ENCODE data around the gene KANK3. TPM values are rescaled to one million over a fixed set of nuclear protein-coding genes. Genes with fewer than 3 reads are reported as not detected.

The KANK3 gene
- polyA plus RNA-seq, 3 donors = 0.15 TPM; not detected in 2

DNA sequence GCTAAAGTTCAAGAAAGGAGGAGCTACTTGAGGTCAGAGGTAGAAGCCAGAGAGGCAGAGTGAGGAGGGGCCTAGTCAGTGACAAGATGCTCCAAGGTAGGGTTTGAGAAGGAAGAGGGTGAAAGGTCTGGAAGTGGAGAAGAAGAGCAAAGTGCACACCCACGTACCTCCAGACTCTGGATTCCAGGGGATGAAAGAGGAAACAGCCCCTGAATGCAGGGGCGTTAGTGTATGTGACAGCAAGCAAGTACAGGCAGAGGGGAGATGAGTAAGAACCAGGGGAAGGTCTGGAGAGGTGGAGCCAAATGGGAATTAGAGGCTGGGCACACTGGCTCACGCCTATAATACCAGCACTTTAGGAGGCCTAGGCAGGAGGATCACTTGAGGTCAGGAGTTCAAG lies 13.1 kb downstream of the KANK3 start:
- peaks cover 12 to 20% of the 10 kb centered on the region in 2 donors for H3K27me3 ChIP-seq (ENCODE audit: control insufficient read depth in 2 of 2, insufficient read depth in 2 of 2, low read length in 2 of 2)
- Mint-ChIP-seq H3K36me3 (no peaks in the 10 kb centered on the region), H3K4me3 (no peak overlapping the region), H3K27ac (no peak overlapping the region), H3K9me3 (peaks cover 0 to 19% (median 10%) of the 10 kb centered on the region in 7 donors), H3K4me1 (no peaks in the 10 kb centered on the region), H3K27me3 (ENCODE audit: low read depth in 3 of 3) (peaks cover 46 to 57% (median 48%) of the 10 kb centered on the region in 3 donors)
- 56% methylated on average over 2 of the region's 3 CpGs for WGBS (ENCODE audit: insufficient coverage)
- intact Hi-C loops (cut with micrococcal nuclease) = no loop called here
- peaks cover 3 to 4% of the 10 kb centered on the region in 2 donors for H3K9me3 ChIP-seq (replicated peaks in 1 of 2; ENCODE audit: control insufficient read depth in 1 of 2, insufficient read depth in 1 of 2, low read length in 2 of 2)
- TF ChIP-seq, protein P1, sequence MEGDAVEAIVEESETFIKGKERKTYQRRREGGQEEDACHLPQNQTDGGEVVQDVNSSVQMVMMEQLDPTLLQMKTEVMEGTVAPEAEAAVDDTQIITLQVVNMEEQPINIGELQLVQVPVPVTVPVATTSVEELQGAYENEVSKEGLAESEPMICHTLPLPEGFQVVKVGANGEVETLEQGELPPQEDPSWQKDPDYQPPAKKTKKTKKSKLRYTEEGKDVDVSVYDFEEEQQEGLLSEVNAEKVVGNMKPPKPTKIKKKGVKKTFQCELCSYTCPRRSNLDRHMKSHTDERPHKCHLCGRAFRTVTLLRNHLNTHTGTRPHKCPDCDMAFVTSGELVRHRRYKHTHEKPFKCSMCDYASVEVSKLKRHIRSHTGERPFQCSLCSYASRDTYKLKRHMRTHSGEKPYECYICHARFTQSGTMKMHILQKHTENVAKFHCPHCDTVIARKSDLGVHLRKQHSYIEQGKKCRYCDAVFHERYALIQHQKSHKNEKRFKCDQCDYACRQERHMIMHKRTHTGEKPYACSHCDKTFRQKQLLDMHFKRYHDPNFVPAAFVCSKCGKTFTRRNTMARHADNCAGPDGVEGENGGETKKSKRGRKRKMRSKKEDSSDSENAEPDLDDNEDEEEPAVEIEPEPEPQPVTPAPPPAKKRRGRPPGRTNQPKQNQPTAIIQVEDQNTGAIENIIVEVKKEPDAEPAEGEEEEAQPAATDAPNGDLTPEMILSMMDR (IDR thresholded peaks at IDR 0.05) = no peak
- H3K4me2 ChIP-seq (replicated peaks; ENCODE audit: extremely low read depth, low read length, poor library complexity, severe bottlenecking) = no peak overlapping the region
- no peak overlapping the region for H3K27ac ChIP-seq (ENCODE audit: low read depth in 1 of 2, low read length in 2 of 2)
- no peak overlapping the region for H3K9ac ChIP-seq (ENCODE audit: insufficient read depth, low read length, poor library complexity, severe bottlenecking)
- H4K20me1 ChIP-seq (ENCODE audit: insufficient read depth, low read length) = no peaks in the 10 kb centered on the region
- no peak overlapping the region for H2AFZ ChIP-seq (ENCODE audit: insufficient read depth, low read depth, low read length, poor library complexity, severe bottlenecking)
- no peak for DNase-seq
- no peak overlapping the region for H3K4me3 ChIP-seq (replicated peaks in 1 of 3; ENCODE audit: low read depth in 2 of 3, low read length in 3 of 3)
- H3K36me3 ChIP-seq (replicated peaks in 1 of 2; ENCODE audit: control insufficient read depth in 1 of 2, insufficient read depth in 2 of 2, low read length in 2 of 2) = no peaks in the 10 kb centered on the region
- H3K79me2 ChIP-seq (ENCODE audit: insufficient read depth, low read length) = no peaks in the 10 kb centered on the region
- peaks cover 0 to 4% of the 10 kb centered on the region in 2 donors for H3K4me1 ChIP-seq (ENCODE audit: control insufficient read depth in 1 of 2, insufficient read depth in 2 of 2, low read length in 2 of 2)

DNA sequence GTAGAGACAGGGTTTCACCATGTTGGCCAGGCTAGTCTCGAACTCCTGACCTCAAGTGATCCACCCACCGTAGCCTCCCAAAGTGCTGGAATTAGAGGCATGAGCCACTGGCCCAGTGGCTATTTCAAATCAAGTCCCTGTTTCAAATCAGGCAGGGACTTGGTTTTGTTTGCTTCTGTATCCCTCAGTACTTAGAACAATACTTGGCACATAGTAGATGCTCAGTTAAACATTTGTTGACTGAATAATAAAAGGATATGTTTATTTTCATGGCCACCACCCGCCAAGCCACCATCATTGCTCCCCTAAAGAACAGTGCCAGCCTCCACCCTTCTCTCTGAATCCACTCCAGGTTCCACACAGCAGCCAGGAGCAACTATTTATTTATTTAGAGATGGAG lies 17.6 kb downstream of the KANK3 start:
- TF ChIP-seq, protein P1 (IDR thresholded peaks at IDR 0.05) = no peak
- Histone ChIP-seq H3K27ac (ENCODE audit: low read depth in 1 of 2, low read length in 2 of 2) (no peak overlapping the region), H2AFZ (ENCODE audit: insufficient read depth, low read depth, low read length, poor library complexity, severe bottlenecking) (no peak overlapping the region), H4K20me1 (ENCODE audit: insufficient read depth, low read length) (peaks cover 26% of the 10 kb centered on the region), H3K36me3 (replicated peaks in 1 of 2; ENCODE audit: control insufficient read depth in 1 of 2, insufficient read depth in 2 of 2, low read length in 2 of 2) (peaks cover 10 to 16% of the 10 kb centered on the region in 2 donors), H3K4me3 (replicated peaks in 1 of 3; ENCODE audit: low read depth in 2 of 3, low read length in 3 of 3) (no peak overlapping the region), H3K79me2 (ENCODE audit: insufficient read depth, low read length) (peaks cover 25% of the 10 kb centered on the region), H3K9ac (ENCODE audit: insufficient read depth, low read length, poor library complexity, severe bottlenecking) (no peak overlapping the region), H3K27me3 (ENCODE audit: control insufficient read depth in 2 of 2, insufficient read depth in 2 of 2, low read length in 2 of 2) (no peaks in the 10 kb centered on the region), H3K4me2 (replicated peaks; ENCODE audit: extremely low read depth, low read length, poor library complexity, severe bottlenecking) (no peak overlapping the region), H3K4me1 (ENCODE audit: control insufficient read depth in 1 of 2, insufficient read depth in 2 of 2, low read length in 2 of 2) (peaks cover 15 to 17% of the 10 kb centered on the region in 2 donors), H3K9me3 (replicated peaks in 1 of 2; ENCODE audit: control insufficient read depth in 1 of 2, insufficient read depth in 1 of 2, low read length in 2 of 2) (peaks cover 0 to 3% of the 10 kb centered on the region in 2 donors)
- Mint-ChIP-seq H3K27ac (no peak overlapping the region), H3K27me3 (ENCODE audit: low read depth in 3 of 3) (peaks cover 21 to 24% (median 22%) of the 10 kb centered on the region in 3 donors), H3K4me3 (no peak overlapping the region), H3K9me3 (peaks cover 0 to 14% (median 9%) of the 10 kb centered on the region in 7 donors), H3K4me1 (peaks cover 20% of the 10 kb centered on the region), H3K36me3 (peaks cover 11 to 18% of the 10 kb centered on the region in 2 donors)
- intact Hi-C loops (cut with micrococcal nuclease) = no loop called here
- 100% methylated on average over 1 of the region's 3 CpGs for WGBS (ENCODE audit: insufficient coverage)
- DNase-seq = no peak

All from CD14-positive monocyte (primary cell).